SU-DHL-6 (cell line): ENCODE results near the gene BAZ1A.

Source experiments
- H2AFZ ChIP-seq: fragments of 200-600 bp; sonication (generic); 2 replicates; pipeline ENCODE4 v1.6.1; 2014; ENCODE audit warnings: low read depth, mild to moderate bottlenecking, moderate library complexity, mixed read lengths, antibody characterized with exemption, low read length; ENCODE audit not compliant: severe bottlenecking
- H3F3A ChIP-seq: fragments of 200-600 bp; shearing (Covaris generic); 2 replicates; pipeline ENCODE4 v1.6.0; 2016; ENCODE audit warnings: antibody characterized with exemption, mild to moderate bottlenecking; ENCODE audit not compliant: insufficient read depth
- H3K27ac ChIP-seq: fragments of 200-600 bp; sonication (generic); 2 replicates; pipeline ENCODE4 v1.5.1; 2016; ENCODE audit warnings: low read depth, mild to moderate bottlenecking, low read length, moderate library complexity, mixed read lengths
- H3K27me3 ChIP-seq: fragments of 200-600 bp; sonication (generic), shearing (Covaris generic); 2 replicates; pipeline ENCODE4 v1.6.0; 2014; ENCODE audit warnings: mild to moderate bottlenecking, low read length
- H3K36me3 ChIP-seq: fragments of 200-600 bp; sonication (generic); 2 replicates; pipeline ENCODE4 v1.6.1; 2014; ENCODE audit warnings: mild to moderate bottlenecking, low read length, mixed read lengths
- H3K4me2 ChIP-seq: fragments of 300-600, 200-600 bp; shearing (Covaris generic), sonication (generic); 2 replicates; pipeline ENCODE4 v1.6.0; 2014; ENCODE audit warnings: low read length, low read depth, mild to moderate bottlenecking; ENCODE audit not compliant: poor library complexity, severe bottlenecking
- H3K4me3 ChIP-seq: fragments of 200-600 bp; sonication (generic); 2 replicates; pipeline ENCODE4 v1.5.1; 2014; ENCODE audit warnings: antibody characterized with exemption, low read length, mild to moderate bottlenecking, mixed read lengths; ENCODE audit not compliant: insufficient read depth, poor library complexity, severe bottlenecking
- H3K79me2 ChIP-seq: fragments of 200-600 bp; sonication (generic); 2 replicates; pipeline ENCODE4 v1.6.1; 2014; ENCODE audit warnings: mild to moderate bottlenecking, low read length, moderate library complexity; ENCODE audit not compliant: insufficient read depth
- H3K9ac ChIP-seq: fragments of 200-600 bp; sonication (generic); 2 replicates; pipeline ENCODE4 v1.7.0; 2014; ENCODE audit warnings: mild to moderate bottlenecking, low read length
- H3K9me2 ChIP-seq: fragments of 200-600 bp; sonication (generic); replicated peaks from 2 replicates; pipeline ENCODE4 v1.6.1; 2014; ENCODE audit warnings: low read length; ENCODE audit not compliant: insufficient read depth
- H3K9me3 ChIP-seq: fragments of 200-600 bp; sonication (generic); 2 replicates; pipeline ENCODE4 v1.6.1; 2014; ENCODE audit warnings: low read length, mixed read lengths; ENCODE audit not compliant: insufficient read depth
- H4K20me1 ChIP-seq: fragments of 200-600 bp; sonication (generic); 2 replicates; pipeline ENCODE4 v1.6.1; 2014; ENCODE audit warnings: low read depth, mild to moderate bottlenecking, antibody characterized with exemption, low read length, moderate library complexity, mixed read lengths
- EZH2phosphoT487 ChIP-seq: fragments of 200-600 bp; sonication (generic), shearing (Covaris generic); conservative IDR thresholded peaks from 2 replicates; pipeline ENCODE4 v1.6.1; 2018; ENCODE audit warnings: mild to moderate bottlenecking, antibody characterized with exemption, low read length, moderate library complexity, mixed read lengths
- TF ChIP-seq, protein P1 (sequence below): fragments of 200-600 bp; sonication (generic); IDR thresholded peaks from one replicate; pipeline ENCODE4 v1.5.1; 2017; ENCODE audit warnings: antibody characterized with exemption, mild to moderate bottlenecking, low read length, moderate library complexity; ENCODE audit not compliant: insufficient read depth, poor library complexity, severe bottlenecking

Gene BAZ1A

DNA sequence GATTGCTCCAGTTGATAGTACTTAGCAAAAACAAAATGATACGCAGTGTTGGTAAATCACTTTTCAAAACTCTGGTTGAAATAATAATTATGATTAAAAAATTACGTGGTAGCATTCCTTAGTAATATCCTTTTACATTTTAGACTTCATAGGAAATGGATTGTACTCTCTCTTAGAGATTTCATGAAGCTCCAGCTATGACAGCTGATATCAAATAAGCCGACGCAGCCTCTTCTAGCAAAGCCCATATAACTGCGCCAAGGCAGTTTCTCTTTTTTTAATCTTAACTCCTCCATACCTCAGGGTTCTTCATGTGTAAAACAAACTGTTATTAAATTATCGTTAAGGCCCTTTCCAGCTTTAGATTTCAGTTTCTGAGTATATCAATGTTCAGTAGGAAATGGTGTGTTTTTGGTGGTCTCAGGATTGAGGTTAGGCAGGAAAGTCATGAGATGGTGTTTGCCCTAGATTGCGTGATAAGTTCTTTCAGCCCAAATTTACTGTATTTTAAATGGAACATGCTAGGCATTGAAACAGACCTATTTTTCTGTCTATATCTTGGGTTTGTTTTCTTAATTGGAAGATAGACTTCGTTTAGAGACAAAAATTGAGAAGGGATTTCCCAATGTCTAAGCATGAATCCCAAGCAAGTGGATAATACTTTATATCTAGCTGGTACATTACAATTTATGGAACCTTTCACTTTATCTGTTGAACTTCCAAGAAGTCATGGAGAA lies 159.9 kb downstream of the BAZ1A start:
- peak overlapping the region; percentile 87 for H2AFZ ChIP-seq
- peaks cover 10% of the 10 kb centered on the region; the same call in 1 of the 2 replicates for H3K36me3 ChIP-seq
- H4K20me1 ChIP-seq: no peaks in the 10 kb centered on the region
- H3K27me3 ChIP-seq: no peaks in the 10 kb centered on the region
- peaks cover 9% of the 10 kb centered on the region for H3F3A ChIP-seq
- no peaks in the 10 kb centered on the region for H3K9me3 ChIP-seq
- TF ChIP-seq EZH2phosphoT487: no peak
- no peak overlapping the region for H3K27ac ChIP-seq
- no peaks in the 10 kb centered on the region for H3K79me2 ChIP-seq
- peak overlapping the region; percentile 61 for H3K4me3 ChIP-seq
- H3K4me2 ChIP-seq: peak overlapping the region; percentile 62
- H3K9me2 ChIP-seq: no peaks in the 10 kb centered on the region
- H3K9ac ChIP-seq: peak overlapping the region; percentile 71

DNA sequence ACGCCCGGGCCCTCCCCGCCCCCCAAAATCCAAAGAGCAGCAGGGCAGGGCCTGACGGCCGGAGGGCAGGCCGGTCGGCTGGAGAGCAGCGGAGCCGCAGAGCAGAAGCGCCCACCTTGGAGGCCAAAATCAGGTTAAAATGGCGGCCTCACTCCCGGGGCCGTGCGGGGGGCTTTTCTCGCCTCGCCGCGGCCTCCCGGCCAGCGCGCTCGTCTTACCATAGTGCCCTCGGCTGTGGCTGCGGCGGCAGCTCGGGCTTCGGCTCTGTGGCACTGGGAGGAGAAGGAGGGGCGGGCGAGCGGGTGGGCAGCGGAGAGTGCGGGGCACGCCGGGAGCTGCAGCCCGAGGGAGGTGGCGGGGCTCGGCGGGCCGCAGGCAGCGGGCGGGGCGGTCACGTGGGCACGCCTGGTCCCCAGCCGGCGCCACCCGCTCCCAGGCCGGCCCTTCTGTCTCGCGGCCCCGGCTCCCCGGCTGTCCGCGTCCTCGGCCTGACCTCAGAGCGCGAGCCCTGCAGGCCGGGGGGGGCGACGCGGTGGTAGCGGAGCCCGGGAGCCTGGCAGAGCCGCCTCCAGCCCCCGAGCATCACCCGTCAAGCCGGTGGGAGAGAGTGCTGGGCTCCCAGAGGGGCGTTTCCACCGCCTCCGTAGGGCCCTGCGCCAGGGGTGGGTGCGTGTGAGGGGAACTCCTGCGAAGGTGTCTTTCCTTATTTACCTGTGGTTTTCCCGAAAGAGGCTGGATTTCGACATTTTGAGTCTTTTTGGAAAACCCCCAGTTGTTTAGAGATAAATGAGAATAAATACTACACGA lies 160.6 kb downstream of the BAZ1A start, which contains the start of gene CFL2:
TSS of gene CFL2 (minus strand) at position 274 of the 807 bp plus-strand sequence. CDS start at position 221, 53 bp downstream.
- no peaks in the 10 kb centered on the region for H3K9me2 ChIP-seq
- H3K27ac ChIP-seq: 0 out of 2 replicates have a peak within 1 kb of the TSS, but pooled peaks have one; percentile 19
- H3K4me2 ChIP-seq: peak within 1 kb of the TSS; percentile 62
- TF ChIP-seq, protein P1, sequence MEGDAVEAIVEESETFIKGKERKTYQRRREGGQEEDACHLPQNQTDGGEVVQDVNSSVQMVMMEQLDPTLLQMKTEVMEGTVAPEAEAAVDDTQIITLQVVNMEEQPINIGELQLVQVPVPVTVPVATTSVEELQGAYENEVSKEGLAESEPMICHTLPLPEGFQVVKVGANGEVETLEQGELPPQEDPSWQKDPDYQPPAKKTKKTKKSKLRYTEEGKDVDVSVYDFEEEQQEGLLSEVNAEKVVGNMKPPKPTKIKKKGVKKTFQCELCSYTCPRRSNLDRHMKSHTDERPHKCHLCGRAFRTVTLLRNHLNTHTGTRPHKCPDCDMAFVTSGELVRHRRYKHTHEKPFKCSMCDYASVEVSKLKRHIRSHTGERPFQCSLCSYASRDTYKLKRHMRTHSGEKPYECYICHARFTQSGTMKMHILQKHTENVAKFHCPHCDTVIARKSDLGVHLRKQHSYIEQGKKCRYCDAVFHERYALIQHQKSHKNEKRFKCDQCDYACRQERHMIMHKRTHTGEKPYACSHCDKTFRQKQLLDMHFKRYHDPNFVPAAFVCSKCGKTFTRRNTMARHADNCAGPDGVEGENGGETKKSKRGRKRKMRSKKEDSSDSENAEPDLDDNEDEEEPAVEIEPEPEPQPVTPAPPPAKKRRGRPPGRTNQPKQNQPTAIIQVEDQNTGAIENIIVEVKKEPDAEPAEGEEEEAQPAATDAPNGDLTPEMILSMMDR: no peak
- TF ChIP-seq EZH2phosphoT487: no peak
- peaks cover 10% of the 10 kb centered on the region; the same call in 1 of the 2 replicates for H3K36me3 ChIP-seq
- H3K9me3 ChIP-seq: no peaks in the 10 kb centered on the region
- H3F3A ChIP-seq: peaks cover 9% of the 10 kb centered on the region
- peak within 1 kb of the TSS; percentile 87 for H2AFZ ChIP-seq
- H3K27me3 ChIP-seq: no peaks in the 10 kb centered on the region
- peak within 1 kb of the TSS; percentile 71 for H3K9ac ChIP-seq
- no peaks in the 10 kb centered on the region for H4K20me1 ChIP-seq
- peak within 1 kb of the TSS; percentile 61 for H3K4me3 ChIP-seq
- no peaks in the 10 kb centered on the region for H3K79me2 ChIP-seq

DNA sequence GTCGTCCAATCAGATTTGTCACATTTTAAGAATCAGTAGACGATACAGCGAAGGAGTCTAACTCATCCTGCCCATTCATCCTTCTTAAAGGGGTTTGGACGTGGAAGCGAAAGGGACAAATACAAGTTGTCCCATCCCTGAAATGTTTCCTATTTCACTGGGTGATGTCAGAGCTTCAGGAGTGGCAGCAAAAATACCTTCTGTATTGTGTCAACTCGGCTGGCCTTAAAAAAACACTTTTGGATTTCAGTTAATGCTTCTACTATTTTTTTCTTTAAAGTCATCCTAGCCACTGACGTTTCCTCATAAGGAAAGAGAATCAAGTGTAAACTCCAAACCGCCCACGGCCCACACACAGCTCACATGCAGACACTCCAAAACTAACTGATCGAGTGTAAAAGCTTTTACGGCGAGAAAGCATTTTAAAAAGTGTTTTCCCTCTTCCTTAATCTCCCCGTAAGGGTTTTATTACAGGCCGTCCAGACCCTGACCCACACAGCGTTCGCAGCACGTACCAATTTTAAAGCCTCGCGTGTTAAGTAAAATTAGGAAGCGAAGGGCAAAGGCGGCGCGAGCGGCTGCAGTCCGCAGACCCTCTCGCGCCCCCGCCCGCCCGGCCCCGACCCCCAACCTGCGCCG lies 161.4 kb downstream of the BAZ1A start:
- H4K20me1 ChIP-seq: no peaks in the 10 kb centered on the region
- H3K9me3 ChIP-seq: no peaks in the 10 kb centered on the region
- peaks cover 9% of the 10 kb centered on the region for H3F3A ChIP-seq
- no peaks in the 10 kb centered on the region for H3K27me3 ChIP-seq
- peak overlapping the region; percentile 61 for H3K4me3 ChIP-seq
- H3K4me2 ChIP-seq: peak overlapping the region; percentile 62
- H3K9ac ChIP-seq: peak overlapping the region; percentile 71
- peak overlapping the region; percentile 87 for H2AFZ ChIP-seq
- no peaks in the 10 kb centered on the region for H3K9me2 ChIP-seq
- no peak overlapping the region for H3K27ac ChIP-seq
- no peak for TF ChIP-seq EZH2phosphoT487
- TF ChIP-seq, protein P1: no peak
- no peaks in the 10 kb centered on the region for H3K79me2 ChIP-seq
- peaks cover 10% of the 10 kb centered on the region; the same call in 1 of the 2 replicates for H3K36me3 ChIP-seq
